Measurements from ENCODE around the gene TRAF5. TPM values are rescaled to one million over a fixed set of nuclear protein-coding genes. Genes with fewer than 3 reads are reported as not detected.

The TRAF5 gene, protein sequence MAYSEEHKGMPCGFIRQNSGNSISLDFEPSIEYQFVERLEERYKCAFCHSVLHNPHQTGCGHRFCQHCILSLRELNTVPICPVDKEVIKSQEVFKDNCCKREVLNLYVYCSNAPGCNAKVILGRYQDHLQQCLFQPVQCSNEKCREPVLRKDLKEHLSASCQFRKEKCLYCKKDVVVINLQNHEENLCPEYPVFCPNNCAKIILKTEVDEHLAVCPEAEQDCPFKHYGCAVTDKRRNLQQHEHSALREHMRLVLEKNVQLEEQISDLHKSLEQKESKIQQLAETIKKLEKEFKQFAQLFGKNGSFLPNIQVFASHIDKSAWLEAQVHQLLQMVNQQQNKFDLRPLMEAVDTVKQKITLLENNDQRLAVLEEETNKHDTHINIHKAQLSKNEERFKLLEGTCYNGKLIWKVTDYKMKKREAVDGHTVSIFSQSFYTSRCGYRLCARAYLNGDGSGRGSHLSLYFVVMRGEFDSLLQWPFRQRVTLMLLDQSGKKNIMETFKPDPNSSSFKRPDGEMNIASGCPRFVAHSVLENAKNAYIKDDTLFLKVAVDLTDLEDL
- 10 to 100 TPM; 20.3 to 22.2 TPM for total RNA-seq
- 25.1 TPM for polyA plus RNA-seq (ENCODE audit: insufficient read depth, low read depth, low replicate concordance)
- long read RNA-seq, donor 1, partial matches to known transcripts = 0 of 3 reads
- long read RNA-seq, donor 1, other reads (novel, unspliced or antisense) = 0 of 3 reads
- long read RNA-seq, donor 2 = 0 reads

DNA sequence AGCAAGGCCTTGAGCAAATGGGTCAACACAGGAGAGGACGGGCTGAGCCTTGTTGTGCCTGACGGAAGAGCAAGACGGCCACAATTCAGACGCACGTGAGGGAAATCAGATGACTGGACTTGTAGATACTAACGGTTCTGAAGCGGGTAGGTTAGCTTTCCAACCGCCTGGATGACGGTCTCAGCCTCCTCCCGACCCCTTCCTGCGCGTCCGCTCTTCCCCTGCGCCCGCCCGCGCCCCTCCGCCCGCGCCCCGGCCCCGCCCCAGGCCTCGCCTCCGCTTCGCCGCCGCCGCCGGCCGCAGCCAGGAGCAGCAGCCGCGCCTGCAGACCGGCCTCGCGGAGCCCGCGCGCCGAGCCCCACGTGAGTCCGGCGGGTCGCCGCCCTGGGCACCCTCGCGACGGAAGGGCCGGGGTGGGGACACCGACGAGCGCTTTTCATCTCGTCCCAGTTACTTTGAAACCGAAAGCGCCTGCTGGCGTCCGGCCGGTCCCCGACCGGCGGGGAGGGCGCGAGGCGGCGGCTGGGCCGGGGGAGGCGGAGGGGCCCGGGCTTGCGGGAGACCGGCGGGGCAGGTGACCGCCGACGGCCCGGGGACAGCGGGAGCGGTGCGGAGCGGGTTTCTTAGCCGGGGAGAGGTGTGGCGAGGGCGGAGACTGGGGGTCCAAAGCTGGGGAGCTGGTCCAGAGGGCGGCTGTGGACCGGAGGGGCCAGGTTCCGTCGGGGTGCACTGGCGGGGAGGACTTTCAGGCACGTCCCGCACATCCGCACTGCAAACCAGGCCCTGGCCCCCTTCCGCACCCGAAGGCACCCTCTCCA is at the start of gene TRAF5:
Gene TRAF5, plus strand, starts transcription at position 306 of the 818 bp plus-strand sequence. CDS start 26,407 bp downstream, outside the sequence.
- Histone ChIP-seq H3K36me3 (ENCODE audit: low read depth, missing control alignments) (no peaks in the 10 kb centered on the region), H3K4me1 (peaks cover 27% of the 10 kb centered on the region), H3K4me3 (peak within 1 kb of the TSS; percentile 72 to 84), H3K27me3 (no peaks in the 10 kb centered on the region), H3K9me3 (no peaks in the 10 kb centered on the region), H3K27ac (peak within 1 kb of the TSS; percentile 77 to 91)
- intact Hi-C loops (cut with DNase I; ENCODE audit: low total_unique reads) = no loop called here
- 0 to 2% methylated on average over 15 to 62 of the region's 91 CpGs for WGBS, 2 donors
- TF ChIP-seq, protein P1, sequence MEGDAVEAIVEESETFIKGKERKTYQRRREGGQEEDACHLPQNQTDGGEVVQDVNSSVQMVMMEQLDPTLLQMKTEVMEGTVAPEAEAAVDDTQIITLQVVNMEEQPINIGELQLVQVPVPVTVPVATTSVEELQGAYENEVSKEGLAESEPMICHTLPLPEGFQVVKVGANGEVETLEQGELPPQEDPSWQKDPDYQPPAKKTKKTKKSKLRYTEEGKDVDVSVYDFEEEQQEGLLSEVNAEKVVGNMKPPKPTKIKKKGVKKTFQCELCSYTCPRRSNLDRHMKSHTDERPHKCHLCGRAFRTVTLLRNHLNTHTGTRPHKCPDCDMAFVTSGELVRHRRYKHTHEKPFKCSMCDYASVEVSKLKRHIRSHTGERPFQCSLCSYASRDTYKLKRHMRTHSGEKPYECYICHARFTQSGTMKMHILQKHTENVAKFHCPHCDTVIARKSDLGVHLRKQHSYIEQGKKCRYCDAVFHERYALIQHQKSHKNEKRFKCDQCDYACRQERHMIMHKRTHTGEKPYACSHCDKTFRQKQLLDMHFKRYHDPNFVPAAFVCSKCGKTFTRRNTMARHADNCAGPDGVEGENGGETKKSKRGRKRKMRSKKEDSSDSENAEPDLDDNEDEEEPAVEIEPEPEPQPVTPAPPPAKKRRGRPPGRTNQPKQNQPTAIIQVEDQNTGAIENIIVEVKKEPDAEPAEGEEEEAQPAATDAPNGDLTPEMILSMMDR (IDR thresholded peaks at IDR 0.05) = no peak
- no peak for TF ChIP-seq POLR2A (IDR thresholded peaks at IDR 0.05)
- DNase-seq = peak; percentile 77

DNA sequence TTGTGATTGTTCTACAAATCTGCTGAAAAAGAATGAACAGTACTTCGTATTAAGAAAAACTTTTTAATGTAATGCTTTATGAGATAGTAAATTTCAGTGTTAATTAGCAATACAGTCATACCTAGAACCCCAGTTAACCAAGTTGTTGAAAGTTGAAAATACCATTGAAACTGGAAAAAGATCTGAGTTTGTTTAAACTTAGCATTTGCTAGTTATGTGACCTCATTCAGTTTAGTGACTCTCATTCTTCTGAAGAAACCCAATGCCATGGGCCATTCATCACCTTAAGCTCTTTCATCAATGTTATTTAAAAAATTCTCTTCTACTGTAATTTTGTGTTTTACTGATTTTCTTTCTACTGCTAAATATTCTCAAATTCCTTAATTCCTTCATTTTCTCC is 47.3 kb upstream of the TRAF5 start:
- no peaks in the 10 kb centered on the region for H3K36me3 ChIP-seq (ENCODE audit: low read depth, missing control alignments)
- intact Hi-C loops (cut with DNase I; ENCODE audit: low total_unique reads) = no loop called here
- 45 to 55% methylated on average over 1 of the region's 1 CpG for WGBS, 2 donors

DNA sequence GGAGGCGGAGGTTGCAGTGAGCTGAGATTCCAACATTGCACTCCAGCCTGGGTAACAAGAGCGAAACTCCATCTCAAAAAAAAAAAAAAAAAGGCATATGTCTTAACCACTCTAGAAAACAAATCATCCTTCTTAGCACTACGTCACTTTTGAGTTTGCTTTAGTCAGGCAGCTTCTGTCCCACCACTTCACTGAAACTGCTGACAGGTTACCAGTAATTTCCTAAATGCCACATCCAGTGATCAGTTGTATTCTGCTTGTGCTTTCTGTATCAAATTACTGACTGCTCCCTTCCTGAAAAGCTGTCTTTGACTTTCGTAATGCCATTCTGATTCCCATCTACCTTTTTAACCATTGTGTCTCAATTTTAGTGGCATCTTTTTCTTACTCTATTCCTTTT is 45.7 kb upstream of the TRAF5 start:
- no peak for DNase-seq
- no peaks in the 10 kb centered on the region for H3K4me1 ChIP-seq
- 88 to 91% methylated on average over 4 of the region's 4 CpGs for WGBS, 2 donors
- no peak overlapping the region for H3K4me3 ChIP-seq
- intact Hi-C loops (cut with DNase I; ENCODE audit: low total_unique reads) = no loop called here
- no peaks in the 10 kb centered on the region for H3K36me3 ChIP-seq (ENCODE audit: low read depth, missing control alignments)
- H3K9me3 ChIP-seq = no peaks in the 10 kb centered on the region
- TF ChIP-seq POLR2A (IDR thresholded peaks at IDR 0.05) = no peak
- TF ChIP-seq, protein P1 (IDR thresholded peaks at IDR 0.05) = no peak
- H3K27ac ChIP-seq = no peak overlapping the region
- no peaks in the 10 kb centered on the region for H3K27me3 ChIP-seq

More for the DNA sequence above, 47.3 kb upstream of the TRAF5 start:
- no peaks in the 10 kb centered on the region for H3K27me3 ChIP-seq
- H3K9me3 ChIP-seq = no peaks in the 10 kb centered on the region
- no peak overlapping the region for H3K27ac ChIP-seq
- no peak for DNase-seq
- TF ChIP-seq POLR2A (IDR thresholded peaks at IDR 0.05) = no peak
- TF ChIP-seq, protein P1 (IDR thresholded peaks at IDR 0.05) = no peak
- no peak overlapping the region for H3K4me3 ChIP-seq
- H3K4me1 ChIP-seq = no peaks in the 10 kb centered on the region

DNA sequence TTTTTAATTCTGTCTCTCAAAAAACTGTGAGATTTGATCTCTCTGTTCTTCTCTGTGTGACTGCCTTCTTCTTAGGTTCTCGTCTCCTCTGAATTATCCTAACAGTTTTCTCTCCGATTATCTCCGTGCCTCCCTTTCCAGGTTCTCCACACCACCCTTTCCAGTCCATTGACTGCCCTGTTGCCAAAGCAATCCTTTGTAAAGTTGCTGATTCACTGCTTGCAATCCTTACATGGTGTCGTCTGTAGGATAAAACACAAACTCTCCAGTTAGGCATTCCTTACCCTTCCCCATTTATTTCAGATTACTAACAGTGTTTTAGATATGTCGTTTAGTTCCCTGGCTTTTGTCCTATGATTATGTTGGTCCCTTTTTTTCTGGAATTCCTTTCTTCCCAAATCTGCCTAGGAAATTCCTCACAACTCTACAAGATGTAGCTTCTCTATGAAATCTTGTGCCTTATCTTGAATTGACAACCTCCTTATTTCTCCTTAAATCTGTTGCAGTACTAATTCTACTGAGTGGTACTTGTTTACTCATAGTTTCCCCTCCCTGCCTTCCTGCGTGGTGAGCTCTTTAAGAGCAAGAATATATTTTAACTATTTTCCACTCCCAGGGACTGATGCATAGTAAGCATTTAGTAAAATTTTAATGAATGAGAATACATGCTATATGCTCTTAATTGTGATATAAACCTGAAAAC is 45.2 kb upstream of the TRAF5 start:
- no peaks in the 10 kb centered on the region for H3K27me3 ChIP-seq
- no peaks in the 10 kb centered on the region for H3K36me3 ChIP-seq (ENCODE audit: low read depth, missing control alignments)
- no peak for TF ChIP-seq POLR2A (IDR thresholded peaks at IDR 0.05)
- TF ChIP-seq, protein P1 (IDR thresholded peaks at IDR 0.05) = no peak
- H3K9me3 ChIP-seq = no peaks in the 10 kb centered on the region
- 82 to 89% methylated on average over 6 of the region's 6 CpGs for WGBS, 2 donors
- H3K4me3 ChIP-seq = no peak overlapping the region
- no peak overlapping the region for H3K27ac ChIP-seq
- no peaks in the 10 kb centered on the region for H3K4me1 ChIP-seq
- DNase-seq = no peak
- intact Hi-C loops (cut with DNase I; ENCODE audit: low total_unique reads) = no loop called here
